ENCODE results near the gene DNAH11. TPM values are rescaled to one million over a fixed set of nuclear protein-coding genes. Genes with fewer than 3 reads are reported as not detected.
"Not testable (repeated sequence)": the region's sequence is repeated elsewhere in the genome, so short reads cannot be mapped to it uniquely, and the experiment has no call there.

The DNAH11 gene
- total RNA-seq, 1 donor from 2014 or later, result 0.13 TPM

DNA sequence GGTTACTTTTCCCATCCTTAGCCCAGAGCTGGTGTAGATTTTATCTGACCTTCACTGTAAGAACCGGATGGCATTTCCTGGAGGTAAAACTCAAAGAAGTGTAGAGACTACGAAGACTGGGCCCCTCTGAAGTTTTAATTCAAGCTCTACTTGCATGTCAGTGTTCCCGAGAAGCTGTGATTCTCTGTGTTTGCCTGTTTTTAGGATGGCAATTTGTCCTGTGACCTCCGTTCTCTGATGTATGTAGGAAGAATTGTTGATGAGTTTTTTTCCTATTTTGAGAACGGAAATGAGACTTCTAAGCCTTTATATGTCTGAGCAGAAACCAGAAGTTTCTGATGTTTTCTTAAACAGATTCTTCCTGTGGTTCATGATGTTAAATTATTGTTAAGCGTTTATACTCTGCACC lies 308.7 kb downstream of the DNAH11 start:
- Histone ChIP-seq H3K4me3 (no peak overlapping the region), H4K20me1 (ENCODE audit: low read depth) (no peaks in the 10 kb centered on the region), H3K27me3 (no peaks in the 10 kb centered on the region), H3K4me1 (no peaks in the 10 kb centered on the region), H3K79me2 (ENCODE audit: low read depth) (no peaks in the 10 kb centered on the region), H3K36me3 (no peaks in the 10 kb centered on the region), H3F3A (ENCODE audit: low read depth) (no peaks in the 10 kb centered on the region), H3K9me3 (ENCODE audit: low read depth) (no peaks in the 10 kb centered on the region), H3K27ac (no peak overlapping the region), H3K4me2 (no peak overlapping the region), H2AFZ (replicated peaks) (peak overlapping the region; percentile 12), H3K9ac (no peak overlapping the region)
- Mint-ChIP-seq H3K4me1 (no peaks in the 10 kb centered on the region), H3K27ac (no peak overlapping the region), H3K9me3 (peaks cover 2% of the 10 kb centered on the region), H3K4me3 (no peak overlapping the region), H3K27me3 (ENCODE audit: insufficient read depth, low read depth) (no peaks in the 10 kb centered on the region), H3K36me3 (no peaks in the 10 kb centered on the region)
- TF ChIP-seq, protein P1, sequence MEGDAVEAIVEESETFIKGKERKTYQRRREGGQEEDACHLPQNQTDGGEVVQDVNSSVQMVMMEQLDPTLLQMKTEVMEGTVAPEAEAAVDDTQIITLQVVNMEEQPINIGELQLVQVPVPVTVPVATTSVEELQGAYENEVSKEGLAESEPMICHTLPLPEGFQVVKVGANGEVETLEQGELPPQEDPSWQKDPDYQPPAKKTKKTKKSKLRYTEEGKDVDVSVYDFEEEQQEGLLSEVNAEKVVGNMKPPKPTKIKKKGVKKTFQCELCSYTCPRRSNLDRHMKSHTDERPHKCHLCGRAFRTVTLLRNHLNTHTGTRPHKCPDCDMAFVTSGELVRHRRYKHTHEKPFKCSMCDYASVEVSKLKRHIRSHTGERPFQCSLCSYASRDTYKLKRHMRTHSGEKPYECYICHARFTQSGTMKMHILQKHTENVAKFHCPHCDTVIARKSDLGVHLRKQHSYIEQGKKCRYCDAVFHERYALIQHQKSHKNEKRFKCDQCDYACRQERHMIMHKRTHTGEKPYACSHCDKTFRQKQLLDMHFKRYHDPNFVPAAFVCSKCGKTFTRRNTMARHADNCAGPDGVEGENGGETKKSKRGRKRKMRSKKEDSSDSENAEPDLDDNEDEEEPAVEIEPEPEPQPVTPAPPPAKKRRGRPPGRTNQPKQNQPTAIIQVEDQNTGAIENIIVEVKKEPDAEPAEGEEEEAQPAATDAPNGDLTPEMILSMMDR (IDR thresholded peaks at IDR 0.05), result no peak
- no peak for TF ChIP-seq EZH2phosphoT487 (IDR thresholded peaks at IDR 0.05)
- TF ChIP-seq EZH2 (IDR thresholded peaks at IDR 0.05), result no peak
- DNase-seq (ENCODE audit: low spot score), result no peak

DNA sequence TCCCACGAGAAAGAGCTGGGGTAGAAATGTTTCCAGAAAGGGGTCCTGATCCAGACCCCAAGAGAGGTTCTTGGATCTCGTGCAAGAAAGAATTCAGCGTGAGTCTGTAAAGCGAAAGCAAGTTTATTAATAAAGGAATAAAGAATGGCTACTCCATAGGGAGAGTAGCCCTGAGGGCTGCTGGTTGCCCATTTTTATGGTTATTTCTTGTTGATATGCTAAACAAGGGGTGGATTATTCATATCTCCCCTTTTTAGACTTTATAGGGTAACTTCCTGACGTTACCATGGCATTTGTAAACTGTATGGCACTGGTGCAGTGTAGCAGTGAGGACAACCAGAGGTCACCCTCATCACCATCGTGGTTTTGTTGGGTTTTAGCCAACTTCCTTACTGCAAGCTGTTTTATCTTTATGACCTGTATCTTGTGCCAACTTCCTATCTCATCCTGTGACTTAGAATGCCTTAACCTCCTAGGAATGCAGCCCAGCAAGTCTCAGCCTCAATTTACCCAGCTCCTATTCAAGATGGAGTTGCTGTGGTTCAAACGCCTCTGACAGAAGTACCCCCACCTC lies 322.9 kb downstream of the DNAH11 start:
- H3F3A ChIP-seq (ENCODE audit: low read depth); H3K9me3 ChIP-seq (ENCODE audit: low read depth); H3K27me3 Mint-ChIP-seq (ENCODE audit: insufficient read depth, low read depth); H3K9me3 Mint-ChIP-seq; H3K79me2 ChIP-seq (ENCODE audit: low read depth); H3K27me3 ChIP-seq; H4K20me1 ChIP-seq (ENCODE audit: low read depth); H2AFZ ChIP-seq (replicated peaks); H3K4me3 Mint-ChIP-seq; DNase-seq (ENCODE audit: low spot score); H3K4me2 ChIP-seq; H3K9ac ChIP-seq; H3K36me3 ChIP-seq; H3K36me3 Mint-ChIP-seq; H3K4me3 ChIP-seq; H3K27ac ChIP-seq: not testable (repeated sequence)
- Mint-ChIP-seq H3K4me1 (peaks cover 35% of the 10 kb centered on the region), H3K27ac (peak overlapping the region; percentile 2)
- H3K4me1 ChIP-seq, result peaks cover 11% of the 10 kb centered on the region

DNA sequence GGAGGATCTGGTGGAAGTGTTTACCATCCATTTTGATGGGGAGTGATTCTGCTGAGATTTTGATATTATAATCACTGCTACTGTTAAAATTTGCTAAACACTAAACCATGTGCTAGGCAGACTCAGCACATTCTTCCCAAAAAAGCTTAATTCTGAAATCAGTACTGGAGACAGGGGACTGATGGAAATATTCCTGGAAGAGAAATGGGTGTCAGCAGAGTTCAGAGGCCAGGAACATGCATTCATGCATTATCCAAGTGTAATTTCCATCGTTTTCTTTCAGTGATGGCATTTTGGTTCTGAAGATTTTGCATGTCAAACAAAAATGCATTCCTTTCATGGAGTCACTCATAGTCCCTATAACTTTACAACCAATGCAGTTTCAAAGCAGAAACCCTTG lies 323.9 kb downstream of the DNAH11 start:
- H3K4me3 Mint-ChIP-seq, result no peak overlapping the region
- no peak overlapping the region for H3K27ac ChIP-seq

DNA sequence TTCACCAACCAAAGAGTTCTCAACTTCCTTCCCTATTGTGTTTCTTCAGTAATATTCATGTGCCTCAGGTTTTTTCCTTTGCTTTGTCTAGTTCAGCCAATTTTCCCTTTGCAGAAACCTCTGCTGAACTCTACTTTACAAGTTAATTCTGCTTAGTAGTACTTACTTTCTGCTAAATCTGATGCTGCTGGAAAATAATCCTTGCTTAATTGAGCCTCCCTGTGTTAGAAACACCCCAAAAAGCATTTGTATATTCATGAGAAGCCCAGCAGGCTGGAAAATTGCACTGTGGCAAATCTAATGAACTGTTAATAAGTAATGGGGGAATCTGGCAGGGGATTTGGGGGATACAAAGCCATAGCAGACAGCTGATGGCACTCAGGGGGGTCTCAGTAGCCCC lies 324.4 kb downstream of the DNAH11 start:
- H3K27me3 Mint-ChIP-seq (ENCODE audit: insufficient read depth, low read depth), result no peaks in the 10 kb centered on the region
- Histone ChIP-seq H3K4me3 (no peak overlapping the region), H3K9me3 (ENCODE audit: low read depth) (no peaks in the 10 kb centered on the region), H3K4me1 (peaks cover 11% of the 10 kb centered on the region), H4K20me1 (ENCODE audit: low read depth) (no peaks in the 10 kb centered on the region), H3K27ac (no peak overlapping the region), H3K79me2 (ENCODE audit: low read depth) (no peaks in the 10 kb centered on the region), H3K9ac (no peak overlapping the region), H3K4me2 (peak overlapping the region; percentile 10), H3K27me3 (no peaks in the 10 kb centered on the region), H3K36me3 (no peaks in the 10 kb centered on the region), H2AFZ (replicated peaks) (peak overlapping the region; percentile 30), H3F3A (ENCODE audit: low read depth) (no peaks in the 10 kb centered on the region)
- H3K4me1 Mint-ChIP-seq, result peaks cover 35% of the 10 kb centered on the region
- H3K27ac Mint-ChIP-seq, result peak overlapping the region; percentile 5
- H3K4me3 Mint-ChIP-seq, result no peak overlapping the region
- no peaks in the 10 kb centered on the region for H3K36me3 Mint-ChIP-seq
- no peak for DNase-seq (ENCODE audit: low spot score)
- TF ChIP-seq, protein P1 (IDR thresholded peaks at IDR 0.05), result no peak
- TF ChIP-seq EZH2phosphoT487 (IDR thresholded peaks at IDR 0.05) (no peak), EZH2 (IDR thresholded peaks at IDR 0.05) (no peak)
- peaks cover 2% of the 10 kb centered on the region for H3K9me3 Mint-ChIP-seq

More for the DNA sequence above, 323.9 kb downstream of the DNAH11 start:
- TF ChIP-seq EZH2 (IDR thresholded peaks at IDR 0.05) (no peak), EZH2phosphoT487 (IDR thresholded peaks at IDR 0.05) (no peak)
- TF ChIP-seq, protein P1 (IDR thresholded peaks at IDR 0.05), result no peak
- H3K4me3 ChIP-seq, result no peak overlapping the region
- no peak overlapping the region for H3K9ac ChIP-seq
- no peaks in the 10 kb centered on the region for H3K27me3 Mint-ChIP-seq (ENCODE audit: insufficient read depth, low read depth)
- peaks cover 35% of the 10 kb centered on the region for H3K4me1 Mint-ChIP-seq
- no peaks in the 10 kb centered on the region for H4K20me1 ChIP-seq (ENCODE audit: low read depth)
- H3K9me3 ChIP-seq (ENCODE audit: low read depth), result no peaks in the 10 kb centered on the region
- no peaks in the 10 kb centered on the region for H3F3A ChIP-seq (ENCODE audit: low read depth)
- no peak for DNase-seq (ENCODE audit: low spot score)
- H3K4me2 ChIP-seq, result no peak overlapping the region
- peaks cover 11% of the 10 kb centered on the region for H3K4me1 ChIP-seq
- H2AFZ ChIP-seq (replicated peaks), result peak overlapping the region; percentile 30
- no peaks in the 10 kb centered on the region for H3K36me3 Mint-ChIP-seq
- H3K36me3 ChIP-seq, result no peaks in the 10 kb centered on the region
- peaks cover 2% of the 10 kb centered on the region for H3K9me3 Mint-ChIP-seq
- no peaks in the 10 kb centered on the region for H3K79me2 ChIP-seq (ENCODE audit: low read depth)
- no peaks in the 10 kb centered on the region for H3K27me3 ChIP-seq
- H3K27ac Mint-ChIP-seq, result no peak overlapping the region

All from neural progenitor cell (in vitro differentiated cells).